ENCODE results near the gene CBFA2T2. TPM values are rescaled to one million over a fixed set of nuclear protein-coding genes. Genes with fewer than 3 reads are reported as not detected.

CBFA2T2 gene
- polyA plus RNA-seq, 3 donors = 4.1 to 5.8 (median 4.3) TPM

DNA sequence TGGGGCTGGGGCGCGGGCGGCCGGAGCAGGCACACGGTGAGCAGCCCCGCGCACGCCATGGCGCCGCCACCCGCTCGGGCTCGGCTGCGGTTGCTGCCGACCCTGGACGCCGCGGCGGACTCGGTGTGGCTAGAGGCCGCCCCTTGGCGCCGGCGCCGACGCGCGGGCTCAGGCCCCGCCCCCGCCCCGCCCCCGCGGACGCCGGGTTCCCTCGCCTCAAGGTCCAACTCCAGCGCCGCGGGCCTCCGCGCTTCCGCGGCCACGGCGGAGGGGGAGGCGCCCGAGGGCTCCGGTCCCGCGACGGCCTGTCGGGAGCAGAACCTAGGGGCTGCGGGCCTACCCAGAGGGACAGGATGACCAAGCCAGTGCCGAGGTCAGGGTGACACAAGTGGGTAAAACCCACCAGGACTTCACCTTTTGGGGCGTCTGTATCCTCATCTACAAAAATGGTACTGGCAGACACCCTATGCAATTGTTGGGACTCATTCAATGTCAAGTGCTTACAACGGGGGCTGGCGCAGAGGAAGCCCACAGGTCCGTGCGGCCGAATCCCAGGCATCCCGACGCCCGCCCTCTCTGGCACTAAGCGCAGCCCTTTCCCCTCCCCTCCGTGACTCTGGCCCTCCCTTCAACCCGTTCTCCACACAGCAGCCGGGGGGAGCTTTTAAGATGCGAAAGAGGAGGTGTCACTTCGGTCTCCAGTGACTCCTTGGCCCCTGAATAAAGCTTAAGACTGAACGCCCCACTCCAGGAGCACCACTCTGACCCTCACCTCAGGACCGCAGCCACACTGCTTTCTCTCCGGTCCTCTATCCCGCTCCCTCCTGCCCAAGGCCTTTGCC is 184.6 kb downstream of the CBFA2T2 start, which contains the start of gene NECAB3:
Gene NECAB3, minus strand, starts transcription at position 135 of the 842 bp plus-strand sequence. Its CDS starts 76 bp downstream, at position 59.
- H3K27ac ChIP-seq (ENCODE audit: low read depth, low read length) = peak within 1 kb of the TSS; percentile 75
- 5 to 6% (median 5%) methylated on average over 51 to 73 of the region's 73 CpGs for WGBS, 3 donors

DNA sequence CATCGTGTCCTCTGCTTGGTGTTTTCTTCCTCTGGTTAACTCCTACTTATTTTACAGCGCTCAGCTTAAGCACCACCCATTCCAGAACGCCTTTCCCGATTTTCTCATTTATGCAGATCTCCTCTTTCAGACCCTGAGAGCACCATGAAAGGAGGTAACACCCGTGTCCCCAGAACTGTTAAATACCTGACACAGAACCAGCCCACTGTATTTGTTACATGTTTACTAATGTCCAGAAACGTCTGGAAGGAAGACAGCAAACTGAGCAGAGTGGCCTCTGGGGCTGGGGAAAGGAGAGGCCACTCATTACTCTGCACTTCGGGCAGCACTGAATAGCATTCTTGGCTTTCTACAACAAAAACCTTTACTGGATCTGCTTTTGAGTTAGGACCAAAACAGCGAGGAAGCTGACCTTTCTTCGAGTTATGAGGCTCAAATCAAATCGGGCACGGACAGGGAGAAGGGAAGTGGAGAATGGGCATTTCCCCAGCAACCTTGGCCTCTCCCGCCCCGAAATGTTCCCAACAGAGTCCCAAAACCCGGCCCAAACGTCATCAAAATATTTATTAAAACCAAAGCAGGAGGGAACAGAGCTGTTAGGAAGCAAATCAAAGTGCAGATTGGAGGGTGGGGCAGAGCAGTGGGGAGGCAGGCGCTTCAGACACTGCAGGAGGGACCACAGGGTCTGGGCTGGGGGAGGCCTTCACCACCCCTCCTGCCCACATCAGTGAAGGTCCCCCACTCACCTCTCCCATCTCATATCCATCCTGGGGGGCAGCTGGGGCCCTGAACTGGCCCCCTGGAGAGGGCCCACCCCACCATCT is 185.5 kb downstream of the CBFA2T2 start:
- WGBS, 3 donors = 44 to 61% (median 52%) methylated on average over 16 of the region's 16 CpGs
- peak overlapping the region; percentile 75 for H3K27ac ChIP-seq (ENCODE audit: low read depth, low read length)

DNA sequence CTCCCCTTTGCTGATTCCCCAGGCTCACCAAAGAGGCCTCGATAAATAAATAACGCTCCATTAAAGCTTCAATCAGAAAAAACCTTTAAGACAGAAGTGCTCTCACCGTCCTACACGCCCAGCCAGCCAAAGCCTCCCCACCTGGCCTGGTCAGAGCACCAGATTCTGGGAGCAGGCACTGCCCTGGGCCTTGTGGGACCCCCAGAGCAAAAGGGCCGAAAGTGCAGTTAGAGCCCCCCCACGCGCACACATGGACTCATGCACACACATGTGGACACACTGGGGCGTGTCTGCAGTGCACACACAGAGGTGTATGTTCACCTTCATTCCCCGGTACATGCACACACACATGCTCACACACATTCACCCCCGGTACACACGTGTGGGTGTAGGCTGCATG is 186.2 kb downstream of the CBFA2T2 start:
- H3K27ac ChIP-seq (ENCODE audit: low read depth, low read length) = peak overlapping the region; percentile 65
- WGBS, 3 donors = 86 to 91% (median 88%) methylated on average over 11 of the region's 11 CpGs

DNA sequence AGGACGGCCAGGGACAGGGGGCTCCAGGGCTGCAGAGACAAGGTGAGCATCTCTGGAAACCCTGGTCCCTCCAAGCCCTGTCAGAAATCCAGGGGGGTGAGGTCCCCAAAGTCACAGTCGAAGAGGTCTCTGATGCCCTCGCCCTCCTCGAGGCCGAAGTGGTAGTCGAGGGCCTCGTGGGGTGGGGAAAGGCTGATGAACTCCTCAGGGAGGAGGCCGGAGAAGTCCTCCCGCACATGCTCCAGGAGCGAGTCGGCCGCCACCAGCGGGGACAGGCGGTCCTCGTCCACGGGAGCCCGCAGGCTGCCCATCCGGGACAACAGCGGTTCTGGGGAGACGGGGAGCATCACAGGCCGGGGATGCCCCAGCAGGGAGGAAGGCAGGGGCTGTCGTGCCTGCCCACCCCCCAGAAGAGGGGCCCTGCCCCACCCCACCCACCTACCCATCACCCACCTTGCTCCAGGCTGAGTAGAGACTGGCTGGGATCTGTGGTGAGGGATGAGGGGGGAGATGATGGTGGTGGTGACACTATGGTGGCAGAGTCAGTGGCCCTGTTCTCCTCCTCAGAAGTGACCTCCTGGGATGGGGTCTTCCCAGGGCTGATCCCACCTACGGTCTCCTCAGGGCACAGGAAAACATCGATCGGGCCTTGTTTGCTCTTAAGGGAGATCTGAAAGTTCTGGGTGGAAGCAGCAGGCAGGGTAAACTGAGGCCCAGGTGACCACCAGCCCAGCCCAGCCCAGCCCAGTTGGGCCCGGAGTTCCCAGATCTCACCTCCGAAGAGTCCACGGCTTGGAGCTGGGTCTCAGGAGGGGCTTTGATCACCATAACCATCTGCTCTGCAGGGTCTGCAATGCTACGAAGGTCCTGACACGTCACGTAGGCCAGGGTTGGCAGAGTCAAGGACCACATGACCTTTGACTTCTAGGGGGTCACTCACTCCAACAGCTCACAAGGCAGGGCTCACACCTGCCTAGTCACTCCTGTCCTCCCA is 187.1 kb downstream of the CBFA2T2 start:
- no peak overlapping the region for H3K27ac ChIP-seq (ENCODE audit: low read depth, low read length)
- 89 to 94% (median 92%) methylated on average over 31 of the region's 31 CpGs for WGBS, 3 donors

DNA sequence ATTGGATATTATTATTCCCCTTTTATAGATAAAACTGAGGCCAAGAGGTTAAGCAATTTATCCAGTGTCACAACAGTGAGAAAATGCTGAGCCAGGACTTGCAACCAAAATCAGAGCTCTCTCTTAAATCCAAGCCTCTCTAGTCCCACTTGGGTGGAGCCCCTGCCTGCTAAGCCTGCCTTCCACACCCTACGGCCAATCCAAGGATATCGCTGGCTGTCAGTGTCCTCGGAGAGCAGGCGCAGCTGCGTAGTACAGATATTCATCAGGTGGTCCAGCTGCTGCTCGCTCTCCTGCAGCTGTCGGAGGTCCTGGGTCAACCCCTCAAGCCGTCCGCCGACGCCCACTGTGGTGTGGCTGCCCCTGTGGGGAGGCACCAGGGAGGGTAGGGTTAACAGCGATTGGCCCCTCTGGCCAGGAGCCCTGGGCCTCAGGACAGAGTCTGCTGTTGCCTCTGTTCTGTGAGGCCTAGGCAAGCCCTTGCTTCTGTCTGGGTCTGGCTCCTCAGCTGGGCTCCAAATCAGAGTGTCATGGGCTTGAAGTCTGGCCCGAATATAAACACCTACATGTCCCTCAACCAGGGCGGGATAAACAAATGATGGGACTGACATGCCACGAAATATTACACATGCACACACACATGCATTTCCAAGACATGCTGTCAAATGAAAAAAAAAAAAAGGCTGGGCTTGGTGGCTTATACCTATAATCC is 188.3 kb downstream of the CBFA2T2 start:
- 73 to 85% (median 74%) methylated on average over 15 of the region's 15 CpGs for WGBS, 3 donors
- H3K27ac ChIP-seq (ENCODE audit: low read depth, low read length) = no peak overlapping the region

DNA sequence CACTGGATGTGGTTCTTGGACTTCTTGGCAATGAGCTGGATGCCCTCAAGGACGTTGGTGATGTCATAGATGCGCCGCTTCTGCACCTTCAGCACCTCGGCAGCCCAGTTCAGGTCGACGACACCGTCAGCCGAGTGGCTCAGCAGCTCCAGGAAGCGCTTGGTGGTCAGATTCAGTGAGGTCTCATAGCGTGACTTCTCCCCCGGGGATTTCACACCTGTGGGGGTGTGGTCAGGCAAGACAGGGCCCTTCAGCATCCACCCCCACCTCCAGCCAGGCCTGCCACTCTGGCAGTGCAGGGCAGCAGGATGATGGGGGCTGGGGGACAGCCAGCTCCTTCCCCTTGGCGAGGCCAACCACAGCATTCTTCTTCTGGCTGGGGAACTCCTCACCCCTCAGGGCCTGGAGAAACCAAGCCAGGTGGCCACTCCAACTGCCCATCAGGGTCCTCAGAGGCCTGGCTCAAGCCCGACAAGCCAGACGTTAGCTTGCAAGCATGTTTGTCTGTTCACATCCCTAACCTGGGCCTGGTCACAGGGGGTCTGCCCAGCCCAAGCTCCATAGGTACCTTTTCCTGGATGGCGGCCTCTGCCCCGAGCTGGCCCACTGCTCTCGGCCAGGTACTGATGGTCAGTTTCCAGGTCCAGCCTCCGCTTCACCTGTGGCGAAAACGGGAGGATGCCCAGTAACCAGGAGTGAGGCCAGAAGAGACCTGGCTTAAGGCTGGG is 190.0 kb downstream of the CBFA2T2 start:
- 86 to 89% (median 88%) methylated on average over 20 of the region's 20 CpGs for WGBS, 3 donors
- no peak overlapping the region for H3K27ac ChIP-seq (ENCODE audit: low read depth, low read length)

DNA sequence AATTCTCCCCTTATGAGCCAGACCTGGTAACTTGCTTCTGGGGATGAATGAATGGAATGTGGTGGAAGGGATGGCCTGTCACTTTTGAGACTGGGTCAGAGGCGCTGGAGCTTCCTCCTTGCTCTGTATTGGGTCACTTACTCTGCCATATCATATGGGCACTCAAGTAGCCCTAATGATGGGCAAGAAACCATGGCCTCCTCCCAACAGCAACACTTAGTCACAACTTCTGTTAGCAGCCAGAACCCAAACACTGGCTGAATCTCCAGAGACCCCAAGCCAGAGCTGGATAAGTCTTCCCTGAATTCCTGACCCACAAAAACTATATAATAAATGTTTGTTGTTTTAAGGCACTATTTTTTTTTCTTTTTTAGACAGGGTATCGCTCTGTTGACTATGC is 190.8 kb downstream of the CBFA2T2 start:
- 75 to 97% (median 95%) methylated on average over 2 of the region's 2 CpGs for WGBS, 3 donors
- no peak overlapping the region for H3K27ac ChIP-seq (ENCODE audit: low read depth, low read length)

DNA sequence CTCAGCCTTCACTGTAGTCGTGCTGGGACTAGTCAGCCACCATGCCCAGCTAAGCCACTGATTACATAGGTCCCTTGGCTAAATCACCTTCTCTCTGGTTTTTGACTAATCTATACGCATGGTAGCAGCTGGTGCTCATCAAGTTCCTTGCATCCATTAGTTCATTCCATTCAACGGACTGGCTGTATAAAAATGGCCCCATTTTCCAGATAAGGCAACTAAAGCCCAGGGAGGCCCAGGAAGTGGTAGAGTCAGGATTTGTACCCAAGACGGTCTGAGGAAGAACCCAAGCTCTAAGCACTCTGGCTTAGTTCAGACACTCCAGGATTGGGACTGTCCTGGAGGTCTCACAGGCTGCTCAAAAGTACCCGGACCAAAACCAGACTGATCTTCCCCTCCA is 191.4 kb downstream of the CBFA2T2 start:
- H3K27ac ChIP-seq (ENCODE audit: low read depth, low read length) = no peak overlapping the region
- 82 to 91% (median 87%) methylated on average over 5 of the region's 5 CpGs for WGBS, 3 donors

DNA sequence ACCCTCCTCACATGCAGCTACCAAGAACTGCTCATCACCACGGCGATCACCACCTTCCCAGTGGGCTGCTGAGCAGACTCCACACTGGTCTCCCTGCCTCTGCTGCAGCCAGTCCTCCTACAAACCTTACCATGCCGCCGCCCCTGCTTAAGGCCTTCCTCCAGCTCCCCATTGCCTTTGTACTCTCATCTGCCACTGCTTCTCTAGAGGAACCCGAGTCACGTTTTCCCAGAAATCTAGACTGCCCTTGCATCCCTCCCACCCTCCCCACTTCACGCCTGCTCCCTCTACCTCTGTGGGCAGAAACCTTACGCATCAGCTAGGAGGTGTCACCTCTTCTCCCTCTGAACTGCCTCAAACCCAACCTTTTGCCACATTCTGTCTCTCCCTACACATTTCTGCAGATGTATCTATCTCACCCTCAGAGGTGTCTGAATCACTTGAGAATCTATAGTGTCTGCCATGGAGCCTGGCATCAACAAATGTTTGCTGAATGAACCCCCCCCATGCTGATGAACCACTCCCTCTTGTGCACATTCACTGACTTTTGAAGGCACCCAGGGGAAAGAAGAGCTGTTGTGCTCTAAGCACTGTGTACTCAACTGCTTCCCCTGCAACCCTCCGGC is 191.9 kb downstream of the CBFA2T2 start:
- WGBS, 3 donors = 89 to 92% (median 90%) methylated on average over 9 of the region's 9 CpGs
- H3K27ac ChIP-seq (ENCODE audit: low read depth, low read length) = no peak overlapping the region

DNA sequence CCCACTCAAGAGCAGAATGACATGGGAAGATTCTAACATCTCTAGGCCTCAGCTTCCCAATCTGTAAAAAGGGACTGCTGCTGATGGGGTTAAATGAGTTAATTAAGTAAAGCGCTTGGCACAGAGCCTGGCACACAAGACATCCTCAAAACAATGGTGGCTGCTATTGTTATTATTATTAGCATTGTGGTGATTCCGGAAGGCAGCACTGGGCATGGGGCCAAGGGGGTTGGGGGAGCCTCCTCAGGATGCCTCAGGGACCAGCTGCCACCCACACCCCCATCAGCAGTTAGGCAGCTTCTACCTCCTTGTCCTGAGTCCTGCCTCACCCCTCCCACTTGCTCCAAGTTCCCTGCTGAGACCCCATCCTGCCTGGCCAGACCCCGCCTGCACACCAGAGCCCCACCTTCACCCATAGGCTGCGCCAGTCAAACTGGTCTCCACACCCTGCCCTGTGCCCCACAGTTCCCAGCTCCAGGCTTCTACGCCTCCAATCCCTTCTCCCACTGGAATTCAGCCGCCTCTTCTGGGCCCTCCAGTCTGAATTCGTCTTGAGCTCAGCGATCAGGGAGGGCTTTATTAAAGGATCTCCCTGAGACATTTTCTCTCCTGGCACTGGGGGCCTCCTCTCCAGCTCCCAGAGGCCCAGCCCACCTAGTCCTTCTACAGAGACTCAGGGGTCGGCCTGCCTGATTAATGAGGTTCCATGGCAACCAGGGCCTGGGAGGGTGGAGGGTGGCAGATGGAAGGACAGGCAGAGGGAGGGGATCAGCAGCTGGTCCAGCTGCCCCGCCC is 194.8 kb downstream of the CBFA2T2 start:
- 37 to 63% (median 46%) methylated on average over 9 to 10 of the region's 10 CpGs for WGBS, 3 donors
- no peak overlapping the region for H3K27ac ChIP-seq (ENCODE audit: low read depth, low read length)

DNA sequence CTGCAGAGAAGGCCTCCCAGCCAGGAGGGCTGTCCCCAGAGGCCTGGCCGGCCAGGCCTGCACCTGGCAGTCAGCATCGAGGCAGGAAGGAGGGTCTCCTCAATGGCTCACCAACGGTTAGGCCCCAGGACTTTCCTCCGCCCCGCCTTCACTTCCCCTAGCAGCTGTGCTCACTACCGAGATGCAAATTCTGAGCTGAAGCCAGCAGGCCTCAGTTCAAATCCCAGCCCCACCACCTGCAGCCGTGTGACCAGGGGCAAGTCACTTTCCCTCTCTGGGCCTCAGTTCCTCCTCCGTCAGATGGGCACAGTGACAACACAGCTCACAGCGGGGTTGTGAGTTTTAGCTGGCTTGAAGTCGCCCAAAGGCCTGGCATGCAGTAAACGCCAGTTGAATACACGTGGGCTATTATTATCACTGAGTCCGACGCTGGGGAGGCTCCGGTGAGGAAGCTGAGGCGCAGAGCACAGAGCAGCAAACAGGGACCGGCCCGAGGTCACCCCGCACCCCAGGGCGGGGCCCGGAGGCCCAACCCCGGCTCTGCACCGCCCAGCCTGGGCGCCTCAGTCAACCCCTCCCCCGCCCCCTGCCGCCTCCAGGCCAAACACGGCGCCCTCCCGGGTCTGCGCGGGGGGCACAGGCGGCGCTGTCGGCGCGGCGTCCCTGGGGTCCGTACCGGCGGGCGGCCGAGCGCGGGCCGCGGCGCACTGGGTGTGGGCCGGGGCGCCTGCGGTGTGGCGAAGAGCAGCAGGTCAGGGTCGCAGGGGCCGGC is 195.6 kb downstream of the CBFA2T2 start:
- no peak overlapping the region for H3K27ac ChIP-seq (ENCODE audit: low read depth, low read length)
- WGBS, 3 donors = 1 to 4% (median 2%) methylated on average over 26 to 53 of the region's 53 CpGs

DNA sequence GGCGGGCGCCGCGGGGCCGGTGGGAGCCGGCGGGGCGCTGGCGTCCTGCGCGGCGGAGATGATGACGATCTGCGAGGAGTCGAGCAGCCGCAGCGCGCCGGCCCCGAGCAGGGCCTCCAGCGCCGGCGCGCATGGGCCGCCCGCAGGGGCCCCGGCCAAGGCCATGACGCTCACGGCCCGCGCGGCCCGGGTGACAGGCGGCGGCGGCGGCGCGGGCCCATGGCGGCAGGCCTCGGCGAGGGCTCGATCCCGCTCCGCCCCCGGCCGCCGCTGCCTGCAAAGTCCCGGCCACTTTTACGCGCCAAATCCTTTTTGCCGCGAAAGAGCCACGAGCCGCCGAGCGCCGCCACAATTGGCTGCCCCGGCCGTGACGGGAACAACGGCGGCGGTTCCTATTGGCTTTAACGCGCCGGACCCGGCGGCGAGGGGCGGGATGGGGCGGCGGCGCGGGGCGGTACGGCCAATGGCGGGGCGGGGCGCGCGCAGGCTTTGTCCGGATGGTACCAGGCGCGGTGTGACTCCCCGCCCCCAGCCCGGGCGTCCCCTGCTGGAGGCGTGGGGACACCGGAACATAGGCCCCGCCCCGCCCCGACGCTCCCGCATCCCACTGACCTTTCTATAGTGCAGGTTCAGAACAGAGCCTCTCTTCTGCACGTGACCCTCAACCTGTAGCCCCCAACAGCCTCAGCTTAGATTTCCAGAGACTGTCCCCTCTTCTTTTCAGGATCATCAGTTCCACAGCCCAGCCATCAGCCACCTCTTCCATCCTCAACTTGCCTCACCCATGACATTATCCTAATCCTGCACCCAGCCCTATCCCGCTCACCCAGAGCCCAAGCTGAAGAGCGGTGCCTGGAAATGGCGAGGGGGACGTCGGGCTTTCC is 196.4 kb downstream of the CBFA2T2 start, which contains the start of gene E2F1:
Gene E2F1, minus strand, starts transcription at position 286 of the 884 bp plus-strand sequence. Its CDS starts 121 bp downstream, at position 165.
- 2 to 3% (median 2%) methylated on average over 72 to 98 of the region's 101 CpGs for WGBS, 3 donors
- no peak within 1 kb of the TSS for H3K27ac ChIP-seq (ENCODE audit: low read depth, low read length)

DNA sequence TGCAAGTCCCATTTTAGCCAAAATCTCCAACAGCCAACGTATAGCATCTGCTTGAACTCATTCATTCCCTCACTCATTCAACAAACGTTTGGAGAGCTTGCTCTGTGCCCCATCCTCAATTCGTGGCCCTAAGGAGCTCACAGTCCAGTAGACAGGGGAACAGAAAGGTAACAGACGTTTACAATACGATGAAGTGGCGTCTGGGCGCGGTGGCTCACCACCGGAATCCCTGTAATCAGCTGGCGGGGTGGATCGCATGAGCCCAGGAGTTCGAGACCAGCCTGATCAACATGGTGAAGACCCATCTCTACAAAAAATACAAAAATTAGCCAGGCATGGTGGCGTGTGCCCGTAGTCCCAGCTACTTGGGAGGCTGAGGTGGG is 197.1 kb downstream of the CBFA2T2 start:
- H3K27ac ChIP-seq (ENCODE audit: low read depth, low read length) = no peak overlapping the region
- WGBS, 3 donors = 77 to 82% (median 80%) methylated on average over 14 of the region's 14 CpGs

DNA sequence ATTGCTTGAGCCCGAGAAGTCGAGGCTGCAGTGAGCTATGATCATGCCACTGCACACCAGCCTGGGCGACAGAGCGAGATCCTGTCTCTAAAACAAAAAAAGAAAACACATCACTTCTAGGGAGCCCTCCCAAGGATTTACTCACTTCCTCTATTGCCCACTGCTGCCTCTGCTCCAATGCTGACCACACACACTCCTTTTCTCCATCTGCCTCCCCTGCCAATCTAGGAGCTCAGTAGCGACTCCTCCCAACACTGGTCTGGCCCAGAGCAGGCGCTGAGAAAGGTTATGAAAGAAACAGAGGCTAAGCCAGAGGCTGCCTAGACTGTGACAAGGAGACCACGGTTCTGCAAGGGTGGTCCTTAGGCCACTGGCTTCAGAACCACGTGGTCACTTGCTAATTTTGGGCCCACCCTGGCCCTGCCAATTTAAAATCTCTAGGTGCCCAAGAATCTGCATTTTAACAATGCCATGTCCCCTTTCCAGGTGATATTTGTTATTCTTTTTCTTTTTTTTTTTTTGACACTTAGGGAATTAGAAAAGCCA is 197.5 kb downstream of the CBFA2T2 start:
- whole genome bisulfite sequencing, 3 donors = 62 to 86% (median 71%) methylated on average over 8 of the region's 8 CpGs
- H3K27ac ChIP-seq (ENCODE audit: low read depth, low read length) = no peak overlapping the region
